Thyroid gland (tissue), 4 donors: ENCODE data around the gene MPDU1. TPM values are rescaled to one million over a fixed set of nuclear protein-coding genes. Genes with fewer than 3 reads are reported as not detected.

ENCODE experiments used
- DNase-seq, 2 donors: peaks; one replicate each; pipeline ENCODE4 v3.0.0-alpha.2; 2019
- H3K27ac ChIP-seq, 3 donors: fragments of 200-600 bp; sonication (generic); 1 replicate in 2 of 3; 2 replicates in 1 of 3; pipeline ENCODE4 v1.5.1; 2016 to 2019; ENCODE audit warnings: mild to moderate bottlenecking in 1 of 3, moderate library complexity in 1 of 3
- H3K27me3 ChIP-seq: fragments of 200-600 bp; sonication (generic); one replicate; pipeline ENCODE4 v1.5.1; 2019
- H3K36me3 ChIP-seq, 2 donors: fragments of 200-600 bp; sonication (generic); one replicate each; pipeline ENCODE4 v1.5.1; 2016 to 2019
- H3K4me1 ChIP-seq, 2 donors: fragments of 200-600 bp; sonication (generic); one replicate each; pipeline ENCODE4 v1.5.1; 2017 to 2019
- H3K4me3 ChIP-seq, 3 donors: fragments of 200-600 bp; sonication (generic); replicated peaks in 1 of 3; 1 replicate in 2 of 3; 2 replicates in 1 of 3; pipeline ENCODE4 v1.5.1; 2016; ENCODE audit warnings: mild to moderate bottlenecking in 1 of 3
- H3K9me3 ChIP-seq: fragments of 200-600 bp; sonication (generic); one replicate; pipeline ENCODE4 v1.5.1; 2017
- CTCF ChIP-seq, 6 experiments: fragments of 200-600 bp in 3 of 6; fragments of 450-650 bp in 3 of 6; sonication (generic) in 3 of 6; IDR thresholded peaks; one replicate each; pipeline ENCODE4 v1.5.1; 2016 to 2019; ENCODE audit warnings: antibody characterized with exemption in 6 of 6, mild to moderate bottlenecking in 2 of 6, inconsistent platforms in 1 of 6, moderate library complexity in 1 of 6
- POLR2A ChIP-seq, 2 donors: fragments of 450-650 bp; IDR thresholded peaks; one replicate each; pipeline ENCODE4 v1.6.1; 2017; ENCODE audit warnings: antibody characterized with exemption in 2 of 2, mild to moderate bottlenecking in 2 of 2, moderate library complexity in 1 of 2
- WGBS, 2 donors: methylation state at CpG; one replicate each; pipeline ENCODE4 v1.1.5; 2017; 5-methylcytosine and 5-hydroxymethylcytosine counted together
- intact Hi-C: fragments of 100-400 bp; cut with DNase I; formaldehyde crosslinking; loops from one replicate; pipeline ENCODE4 v1.15.1; 2023
- small RNA-seq: library from RNA; depleted of rRNA; stranded (forward); fragments of <200 nt; gene quantifications from one replicate; pipeline ENCODE3, GENCODE V24; 2016
- total RNA-seq, 4 donors: library from RNA; depleted of rRNA; stranded (reverse); fragments of >200 nt; gene quantifications; one replicate each; pipeline ENCODE4 v1.2.3, GENCODE V29; 2016

The MPDU1 gene
- total RNA-seq, 4 donors from 2014 or later, result 88.8 to 250 (median 164) TPM

DNA sequence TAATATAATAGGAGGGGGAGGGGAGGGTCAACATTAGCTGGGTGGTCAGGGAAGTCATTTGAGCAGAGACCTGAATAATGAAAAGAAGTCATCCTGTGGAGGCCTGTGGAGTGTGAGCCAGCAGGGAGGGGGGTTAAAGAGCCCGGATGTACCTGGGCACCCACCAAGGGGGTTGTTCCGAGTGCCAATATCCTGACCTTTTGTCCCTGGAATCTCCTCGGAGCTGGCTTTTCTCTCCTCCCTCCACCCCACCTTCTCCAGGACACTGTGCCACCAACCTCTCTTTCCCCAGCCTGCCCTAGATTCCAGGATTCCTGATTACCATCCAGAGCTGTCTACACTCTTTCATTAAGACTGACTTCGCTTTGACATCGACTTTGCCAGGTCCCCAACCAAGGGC is 52.5 kb downstream of the MPDU1 start:
- TF ChIP-seq CTCF (IDR thresholded peaks at IDR 0.05) (no peak), POLR2A (IDR thresholded peaks at IDR 0.05) (no peak)
- no peak for DNase-seq
- intact Hi-C loops, result no loop called here

More for the DNA sequence above, 52.5 kb downstream of the MPDU1 start:
- WGBS, 2 donors, result 64 to 71% methylated on average over 5 of the region's 5 CpGs
- Histone ChIP-seq H3K4me3 (no peak overlapping the region), H3K4me1 (no peaks in the 10 kb centered on the region), H3K27me3 (no peaks in the 10 kb centered on the region), H3K9me3 (no peaks in the 10 kb centered on the region), H3K36me3 (no peaks in the 10 kb centered on the region), H3K27ac (no peak overlapping the region)

Small RNAs within 50 kb of the gene (small RNA-seq; reads per million reads assigned to genes)
- not detected for gene CD68
- gene RF00019, result not detected
- gene SNORA48, result not detected
- not detected for gene SNORD10

Other genes with a start within 250 kb of the MPDU1 start
- gene ACAP1, start 247.3 kb upstream of the MPDU1 start, total RNA-seq, result 1 to 10 TPM in 3 of 4 donors, under 1 TPM in 1; 0.89 to 7.1 (median 3.8) TPM
- gene KCTD11, start 231.7 kb upstream of the MPDU1 start, total RNA-seq, result 10 to 100 TPM in 3 of 4 donors, 1 to 10 TPM in 1; 6.6 to 20.4 (median 18.7) TPM
- gene TMEM95, start 228.7 kb upstream of the MPDU1 start, total RNA-seq, result not detected
- 10 to 100 TPM; 11.0 to 30.2 (median 15.9) TPM for gene TNK1, start 202.8 kb upstream of the MPDU1 start, total RNA-seq
- gene PLSCR3, start 189.3 kb upstream of the MPDU1 start, total RNA-seq, result 10 to 100 TPM; 18.3 to 21.6 (median 19.9) TPM
- gene TMEM256, start 179.8 kb upstream of the MPDU1 start, total RNA-seq, result 100 to 1,000 TPM in 1 of 4 donors, 10 to 100 TPM in 3; 27.8 to 133 (median 35.2) TPM
- gene NLGN2, start 176.0 kb upstream of the MPDU1 start, total RNA-seq, result 1 to 10 TPM; 2.2 to 6.3 (median 4.7) TPM
- not detected for gene SPEM1, start 163.5 kb upstream of the MPDU1 start, total RNA-seq
- under 1 TPM in 1 of 4 donors, not detected in 3; 0.40 TPM for gene SPEM2, start 158.2 kb upstream of the MPDU1 start, total RNA-seq
- not detected for gene SPEM3, start 155.0 kb upstream of the MPDU1 start, total RNA-seq
- gene TMEM102, start 148.4 kb upstream of the MPDU1 start, total RNA-seq, result 10 to 100 TPM; 11.3 to 19.4 (median 16.4) TPM
- gene FGF11, start 144.3 kb upstream of the MPDU1 start, total RNA-seq, result 10 to 100 TPM in 3 of 4 donors, 1 to 10 TPM in 1; 4.3 to 12.1 (median 10.5) TPM
- gene CHRNB1, start 138.8 kb upstream of the MPDU1 start, total RNA-seq, result 10 to 100 TPM; 13.4 to 29.2 (median 19.8) TPM
- gene ZBTB4, start 104.2 kb upstream of the MPDU1 start, total RNA-seq, result 10 to 100 TPM; 58.5 to 85.2 (median 79.9) TPM
- gene SLC35G6, start 102.4 kb upstream of the MPDU1 start, total RNA-seq, result not detected
- 100 to 1,000 TPM in 2 of 4 donors, 10 to 100 TPM in 2; 47.6 to 125 (median 82.2) TPM for gene POLR2A, start 99.5 kb upstream of the MPDU1 start, total RNA-seq
- 10 to 100 TPM; 17.9 to 39.9 (median 30.8) TPM for gene TNFSF12, start 34.8 kb upstream of the MPDU1 start, total RNA-seq
- 10 to 100 TPM; 11.7 to 32.2 (median 24.8) TPM for gene TNFSF13, start 25.1 kb upstream of the MPDU1 start, total RNA-seq
- 10 to 100 TPM; 62.4 to 73.3 (median 66.3) TPM for gene SENP3, start 21.9 kb upstream of the MPDU1 start, total RNA-seq
- 10 to 100 TPM; 13.6 to 52.0 (median 21.5) TPM for gene CD68, start 4.2 kb upstream of the MPDU1 start, total RNA-seq
- gene SOX15, start 6.2 kb downstream of the MPDU1 start, total RNA-seq, result 1 to 10 TPM in 1 of 4 donors, under 1 TPM in 1, not detected in 2; 0.67 to 3.1 TPM
- gene FXR2, start 31.0 kb downstream of the MPDU1 start, total RNA-seq, result 10 to 100 TPM; 27.6 to 37.5 (median 28.6) TPM
- 10 to 100 TPM; 59.5 to 74.2 (median 61.9) TPM for gene SAT2, start 44.0 kb downstream of the MPDU1 start, total RNA-seq
- under 1 TPM in 1 of 4 donors, not detected in 3; 0.83 TPM for gene SHBG, start 46.3 kb downstream of the MPDU1 start, total RNA-seq
- gene ATP1B2, start 67.1 kb downstream of the MPDU1 start, total RNA-seq, result 1 to 10 TPM in 2 of 4 donors, under 1 TPM in 2; 0.40 to 1.7 (median 0.90) TPM
- 10 to 100 TPM; 16.4 to 66.4 (median 35.6) TPM for gene TP53, start 103.6 kb downstream of the MPDU1 start, total RNA-seq
- 1 to 10 TPM; 2.9 to 8.0 (median 4.6) TPM for gene WRAP53, start 104.6 kb downstream of the MPDU1 start, total RNA-seq
- gene EFNB3, start 121.3 kb downstream of the MPDU1 start, total RNA-seq, result under 1 TPM in 3 of 4 donors, not detected in 1; 0.27 to 0.38 (median 0.33) TPM
- under 1 TPM in 3 of 4 donors, not detected in 1; under 0.01 to 0.22 (median 0.20) TPM for gene DNAH2, start 133.9 kb downstream of the MPDU1 start, total RNA-seq